GM12878 (cell line): ENCODE data around the gene C6orf89.

Experiments used
- FOS ChIP-seq: IDR thresholded peaks from 3 replicates; pipeline ENCODE4 v1.6.1; 2011; ENCODE audit warnings: borderline replicate concordance; ENCODE audit not compliant: insufficient read length; ENCODE audit errors: extremely low read depth
- MXI1 ChIP-seq: fragments of 150-350 bp; IDR thresholded peaks from 2 replicates; pipeline ENCODE4 v1.6.1; 2011; ENCODE audit warnings: low read depth, mild to moderate bottlenecking, inconsistent platforms, low read length, improper control_type of control experiment
- TF ChIP-seq, protein P1 (sequence below), 3 experiments: IDR thresholded peaks in 2 of 3; conservative IDR thresholded peaks in 1 of 3; 2 replicates each; pipeline ENCODE4 v1.5.1; 2011; ENCODE audit warnings: low read depth in 3 of 3, low read length in 3 of 3, mild to moderate bottlenecking in 3 of 3, control low read depth in 2 of 3, moderate library complexity in 2 of 3, inconsistent platforms in 1 of 3, mixed read lengths in 1 of 3; ENCODE audit not compliant: control insufficient read depth in 2 of 3, insufficient read depth in 1 of 3; ENCODE audit errors: extremely low read depth in 1 of 3

DNA sequence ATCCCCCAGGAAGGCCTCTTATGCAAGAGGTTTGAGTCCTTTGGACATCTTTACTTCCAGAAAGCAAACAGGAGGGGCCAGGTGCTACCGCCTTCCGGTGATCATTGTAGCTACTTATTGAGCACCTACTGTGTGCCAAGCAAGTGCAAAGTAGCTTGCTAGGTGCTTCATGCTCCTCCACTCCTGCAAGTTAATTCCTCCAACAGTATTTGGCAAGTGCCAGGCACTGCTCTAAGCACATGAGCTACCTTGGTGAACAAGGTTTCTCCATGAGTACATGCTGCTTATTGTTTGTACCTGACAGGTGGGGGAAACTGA, 48.8 kb upstream of the C6orf89 start:
- TF ChIP-seq, protein P1, sequence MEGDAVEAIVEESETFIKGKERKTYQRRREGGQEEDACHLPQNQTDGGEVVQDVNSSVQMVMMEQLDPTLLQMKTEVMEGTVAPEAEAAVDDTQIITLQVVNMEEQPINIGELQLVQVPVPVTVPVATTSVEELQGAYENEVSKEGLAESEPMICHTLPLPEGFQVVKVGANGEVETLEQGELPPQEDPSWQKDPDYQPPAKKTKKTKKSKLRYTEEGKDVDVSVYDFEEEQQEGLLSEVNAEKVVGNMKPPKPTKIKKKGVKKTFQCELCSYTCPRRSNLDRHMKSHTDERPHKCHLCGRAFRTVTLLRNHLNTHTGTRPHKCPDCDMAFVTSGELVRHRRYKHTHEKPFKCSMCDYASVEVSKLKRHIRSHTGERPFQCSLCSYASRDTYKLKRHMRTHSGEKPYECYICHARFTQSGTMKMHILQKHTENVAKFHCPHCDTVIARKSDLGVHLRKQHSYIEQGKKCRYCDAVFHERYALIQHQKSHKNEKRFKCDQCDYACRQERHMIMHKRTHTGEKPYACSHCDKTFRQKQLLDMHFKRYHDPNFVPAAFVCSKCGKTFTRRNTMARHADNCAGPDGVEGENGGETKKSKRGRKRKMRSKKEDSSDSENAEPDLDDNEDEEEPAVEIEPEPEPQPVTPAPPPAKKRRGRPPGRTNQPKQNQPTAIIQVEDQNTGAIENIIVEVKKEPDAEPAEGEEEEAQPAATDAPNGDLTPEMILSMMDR (IDR thresholded peaks at IDR 0.05 in 2 of 3, conservative IDR thresholded peaks at IDR 0.05 in 1 of 3; ENCODE audit: control insufficient read depth in 2 of 3, extremely low read depth in 1 of 3, insufficient read depth in 1 of 3, low read depth in 3 of 3, low read length in 3 of 3) = no peak
- TF ChIP-seq MXI1 (no peak), FOS (no peak)
